Measurements from ENCODE around the gene RAB11FIP2. TPM values are rescaled to one million over a fixed set of nuclear protein-coding genes. Genes with fewer than 3 reads are reported as not detected.

RAB11FIP2 gene
- total RNA-seq, 1 donor from 2014 or later: 12.6 TPM

GRCh38 chr10:118041316-118041715 lies 5.4 kb downstream of the RAB11FIP2 start:
- no peak for TF ChIP-seq CTCF (IDR thresholded peaks at IDR 0.05; ENCODE audit: insufficient read depth, low read length, severe bottlenecking)
- FAIRE-seq (no peak), DNase-seq (ENCODE audit: low read depth) (no peak)
- no peaks in the 10 kb centered on the region for H3K27me3 ChIP-seq (ENCODE audit: control insufficient read depth, insufficient read depth, low read length)
- no peak overlapping the region for H3K4me3 ChIP-seq (ENCODE audit: low read depth, low read length)
- no peaks in the 10 kb centered on the region for H3K36me3 ChIP-seq (ENCODE audit: control insufficient read depth, insufficient read depth, low read length)

- no peak for FAIRE-seq
- peaks cover 1% of the 10 kb centered on the region for H3K36me3 ChIP-seq (ENCODE audit: control insufficient read depth, insufficient read depth, low read length)
- TF ChIP-seq CTCF (IDR thresholded peaks at IDR 0.05; ENCODE audit: insufficient read depth, low read length, severe bottlenecking): no peak
- no peak overlapping the region for H3K4me3 ChIP-seq (ENCODE audit: low read depth, low read length)
- no peaks in the 10 kb centered on the region for H3K27me3 ChIP-seq (ENCODE audit: control insufficient read depth, insufficient read depth, low read length)
- DNase-seq (ENCODE audit: low read depth): no peak
Observed at GRCh38 chr10:118036281-118036875, 10.4 kb downstream of the RAB11FIP2 start.

- FAIRE-seq (no peak), DNase-seq (ENCODE audit: low read depth) (peak; percentile 18)
- Histone ChIP-seq H3K4me3 (ENCODE audit: low read depth, low read length) (no peak overlapping the region), H3K36me3 (ENCODE audit: control insufficient read depth, insufficient read depth, low read length) (peaks cover 1% of the 10 kb centered on the region), H3K27me3 (ENCODE audit: control insufficient read depth, insufficient read depth, low read length) (no peaks in the 10 kb centered on the region)
- TF ChIP-seq CTCF (IDR thresholded peaks at IDR 0.05; ENCODE audit: insufficient read depth, low read length, severe bottlenecking): no peak
Observed at GRCh38 chr10:118035354-118036005, 11.3 kb downstream of the RAB11FIP2 start.

- H3K4me3 ChIP-seq (ENCODE audit: low read depth, low read length): no peak overlapping the region
- DNase-seq (ENCODE audit: low read depth) (no peak), FAIRE-seq (no peak)
- TF ChIP-seq CTCF (IDR thresholded peaks at IDR 0.05; ENCODE audit: insufficient read depth, low read length, severe bottlenecking): no peak
- no peaks in the 10 kb centered on the region for H3K27me3 ChIP-seq (ENCODE audit: control insufficient read depth, insufficient read depth, low read length)
- peaks cover 1% of the 10 kb centered on the region for H3K36me3 ChIP-seq (ENCODE audit: control insufficient read depth, insufficient read depth, low read length)
Observed at GRCh38 chr10:118034791-118035261, 11.9 kb downstream of the RAB11FIP2 start.

- FAIRE-seq: no peak
- no peak overlapping the region for H3K4me3 ChIP-seq (ENCODE audit: low read depth, low read length)
- no peaks in the 10 kb centered on the region for H3K27me3 ChIP-seq (ENCODE audit: control insufficient read depth, insufficient read depth, low read length)
- DNase-seq (ENCODE audit: low read depth): no peak
- no peak for TF ChIP-seq CTCF (IDR thresholded peaks at IDR 0.05; ENCODE audit: insufficient read depth, low read length, severe bottlenecking)
- H3K36me3 ChIP-seq (ENCODE audit: control insufficient read depth, insufficient read depth, low read length): peaks cover 1% of the 10 kb centered on the region
Observed at GRCh38 chr10:118033905-118034304, 12.8 kb downstream of the RAB11FIP2 start.

Measured in bronchial epithelial cell (primary cell).